ENCODE measurements around the gene MEX3A.

- TF ChIP-seq CTCF (IDR thresholded peaks at IDR 0.05), result no peak
- no peak for TF ChIP-seq KDM1A (IDR thresholded peaks at IDR 0.05; ENCODE audit: low read depth)
- TF ChIP-seq CEBPB (IDR thresholded peaks at IDR 0.05), result no peak
- TF ChIP-seq REST (IDR thresholded peaks at IDR 0.05), result no peak
- TF ChIP-seq JUNB (IDR thresholded peaks at IDR 0.05), result no peak
- TF ChIP-seq MAFK (IDR thresholded peaks at IDR 0.05; ENCODE audit: partially characterized antibody), result no peak
- TF ChIP-seq HDAC2 (IDR thresholded peaks at IDR 0.05), result no peak
- TF ChIP-seq POLR2A (IDR thresholded peaks at IDR 0.05; ENCODE audit: low read length), result no peak
- no peak for TF ChIP-seq SMC3 (IDR thresholded peaks at IDR 0.05)
Measured at GRCh38 chr1:156075162-156075561, 7.1 kb downstream of the MEX3A start.

All from A549 (cell line).